Measurements from ENCODE around the gene RSL1D1.

- TF ChIP-seq MAFK (IDR thresholded peaks at IDR 0.05; ENCODE audit: low read depth, low read length) (no peak), E2F6 (IDR thresholded peaks at IDR 0.05) (no peak), EZH2 (IDR thresholded peaks at IDR 0.05; ENCODE audit: low read depth, low read length, severe bottlenecking) (no peak), SIN3A (conservative IDR thresholded peaks at IDR 0.05 in 1 of 2, IDR thresholded peaks at IDR 0.05 in 1 of 2; ENCODE audit: low read depth in 1 of 2, low read length in 2 of 2) (no peak), SRF (IDR thresholded peaks at IDR 0.05; ENCODE audit: low read depth, low read length) (no peak), GTF2F1 (IDR thresholded peaks at IDR 0.05; ENCODE audit: borderline replicate concordance, low read depth, low read length) (no peak), SUZ12 (IDR thresholded peaks at IDR 0.05; ENCODE audit: low read length) (no peak)
- TF ChIP-seq, protein P1, sequence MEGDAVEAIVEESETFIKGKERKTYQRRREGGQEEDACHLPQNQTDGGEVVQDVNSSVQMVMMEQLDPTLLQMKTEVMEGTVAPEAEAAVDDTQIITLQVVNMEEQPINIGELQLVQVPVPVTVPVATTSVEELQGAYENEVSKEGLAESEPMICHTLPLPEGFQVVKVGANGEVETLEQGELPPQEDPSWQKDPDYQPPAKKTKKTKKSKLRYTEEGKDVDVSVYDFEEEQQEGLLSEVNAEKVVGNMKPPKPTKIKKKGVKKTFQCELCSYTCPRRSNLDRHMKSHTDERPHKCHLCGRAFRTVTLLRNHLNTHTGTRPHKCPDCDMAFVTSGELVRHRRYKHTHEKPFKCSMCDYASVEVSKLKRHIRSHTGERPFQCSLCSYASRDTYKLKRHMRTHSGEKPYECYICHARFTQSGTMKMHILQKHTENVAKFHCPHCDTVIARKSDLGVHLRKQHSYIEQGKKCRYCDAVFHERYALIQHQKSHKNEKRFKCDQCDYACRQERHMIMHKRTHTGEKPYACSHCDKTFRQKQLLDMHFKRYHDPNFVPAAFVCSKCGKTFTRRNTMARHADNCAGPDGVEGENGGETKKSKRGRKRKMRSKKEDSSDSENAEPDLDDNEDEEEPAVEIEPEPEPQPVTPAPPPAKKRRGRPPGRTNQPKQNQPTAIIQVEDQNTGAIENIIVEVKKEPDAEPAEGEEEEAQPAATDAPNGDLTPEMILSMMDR (IDR thresholded peaks at IDR 0.05; ENCODE audit: control extremely low read depth in 1 of 3, insufficient read depth in 1 of 3, low read depth in 1 of 3, low read length in 3 of 3), result no peak
- TF ChIP-seq, protein P2, sequence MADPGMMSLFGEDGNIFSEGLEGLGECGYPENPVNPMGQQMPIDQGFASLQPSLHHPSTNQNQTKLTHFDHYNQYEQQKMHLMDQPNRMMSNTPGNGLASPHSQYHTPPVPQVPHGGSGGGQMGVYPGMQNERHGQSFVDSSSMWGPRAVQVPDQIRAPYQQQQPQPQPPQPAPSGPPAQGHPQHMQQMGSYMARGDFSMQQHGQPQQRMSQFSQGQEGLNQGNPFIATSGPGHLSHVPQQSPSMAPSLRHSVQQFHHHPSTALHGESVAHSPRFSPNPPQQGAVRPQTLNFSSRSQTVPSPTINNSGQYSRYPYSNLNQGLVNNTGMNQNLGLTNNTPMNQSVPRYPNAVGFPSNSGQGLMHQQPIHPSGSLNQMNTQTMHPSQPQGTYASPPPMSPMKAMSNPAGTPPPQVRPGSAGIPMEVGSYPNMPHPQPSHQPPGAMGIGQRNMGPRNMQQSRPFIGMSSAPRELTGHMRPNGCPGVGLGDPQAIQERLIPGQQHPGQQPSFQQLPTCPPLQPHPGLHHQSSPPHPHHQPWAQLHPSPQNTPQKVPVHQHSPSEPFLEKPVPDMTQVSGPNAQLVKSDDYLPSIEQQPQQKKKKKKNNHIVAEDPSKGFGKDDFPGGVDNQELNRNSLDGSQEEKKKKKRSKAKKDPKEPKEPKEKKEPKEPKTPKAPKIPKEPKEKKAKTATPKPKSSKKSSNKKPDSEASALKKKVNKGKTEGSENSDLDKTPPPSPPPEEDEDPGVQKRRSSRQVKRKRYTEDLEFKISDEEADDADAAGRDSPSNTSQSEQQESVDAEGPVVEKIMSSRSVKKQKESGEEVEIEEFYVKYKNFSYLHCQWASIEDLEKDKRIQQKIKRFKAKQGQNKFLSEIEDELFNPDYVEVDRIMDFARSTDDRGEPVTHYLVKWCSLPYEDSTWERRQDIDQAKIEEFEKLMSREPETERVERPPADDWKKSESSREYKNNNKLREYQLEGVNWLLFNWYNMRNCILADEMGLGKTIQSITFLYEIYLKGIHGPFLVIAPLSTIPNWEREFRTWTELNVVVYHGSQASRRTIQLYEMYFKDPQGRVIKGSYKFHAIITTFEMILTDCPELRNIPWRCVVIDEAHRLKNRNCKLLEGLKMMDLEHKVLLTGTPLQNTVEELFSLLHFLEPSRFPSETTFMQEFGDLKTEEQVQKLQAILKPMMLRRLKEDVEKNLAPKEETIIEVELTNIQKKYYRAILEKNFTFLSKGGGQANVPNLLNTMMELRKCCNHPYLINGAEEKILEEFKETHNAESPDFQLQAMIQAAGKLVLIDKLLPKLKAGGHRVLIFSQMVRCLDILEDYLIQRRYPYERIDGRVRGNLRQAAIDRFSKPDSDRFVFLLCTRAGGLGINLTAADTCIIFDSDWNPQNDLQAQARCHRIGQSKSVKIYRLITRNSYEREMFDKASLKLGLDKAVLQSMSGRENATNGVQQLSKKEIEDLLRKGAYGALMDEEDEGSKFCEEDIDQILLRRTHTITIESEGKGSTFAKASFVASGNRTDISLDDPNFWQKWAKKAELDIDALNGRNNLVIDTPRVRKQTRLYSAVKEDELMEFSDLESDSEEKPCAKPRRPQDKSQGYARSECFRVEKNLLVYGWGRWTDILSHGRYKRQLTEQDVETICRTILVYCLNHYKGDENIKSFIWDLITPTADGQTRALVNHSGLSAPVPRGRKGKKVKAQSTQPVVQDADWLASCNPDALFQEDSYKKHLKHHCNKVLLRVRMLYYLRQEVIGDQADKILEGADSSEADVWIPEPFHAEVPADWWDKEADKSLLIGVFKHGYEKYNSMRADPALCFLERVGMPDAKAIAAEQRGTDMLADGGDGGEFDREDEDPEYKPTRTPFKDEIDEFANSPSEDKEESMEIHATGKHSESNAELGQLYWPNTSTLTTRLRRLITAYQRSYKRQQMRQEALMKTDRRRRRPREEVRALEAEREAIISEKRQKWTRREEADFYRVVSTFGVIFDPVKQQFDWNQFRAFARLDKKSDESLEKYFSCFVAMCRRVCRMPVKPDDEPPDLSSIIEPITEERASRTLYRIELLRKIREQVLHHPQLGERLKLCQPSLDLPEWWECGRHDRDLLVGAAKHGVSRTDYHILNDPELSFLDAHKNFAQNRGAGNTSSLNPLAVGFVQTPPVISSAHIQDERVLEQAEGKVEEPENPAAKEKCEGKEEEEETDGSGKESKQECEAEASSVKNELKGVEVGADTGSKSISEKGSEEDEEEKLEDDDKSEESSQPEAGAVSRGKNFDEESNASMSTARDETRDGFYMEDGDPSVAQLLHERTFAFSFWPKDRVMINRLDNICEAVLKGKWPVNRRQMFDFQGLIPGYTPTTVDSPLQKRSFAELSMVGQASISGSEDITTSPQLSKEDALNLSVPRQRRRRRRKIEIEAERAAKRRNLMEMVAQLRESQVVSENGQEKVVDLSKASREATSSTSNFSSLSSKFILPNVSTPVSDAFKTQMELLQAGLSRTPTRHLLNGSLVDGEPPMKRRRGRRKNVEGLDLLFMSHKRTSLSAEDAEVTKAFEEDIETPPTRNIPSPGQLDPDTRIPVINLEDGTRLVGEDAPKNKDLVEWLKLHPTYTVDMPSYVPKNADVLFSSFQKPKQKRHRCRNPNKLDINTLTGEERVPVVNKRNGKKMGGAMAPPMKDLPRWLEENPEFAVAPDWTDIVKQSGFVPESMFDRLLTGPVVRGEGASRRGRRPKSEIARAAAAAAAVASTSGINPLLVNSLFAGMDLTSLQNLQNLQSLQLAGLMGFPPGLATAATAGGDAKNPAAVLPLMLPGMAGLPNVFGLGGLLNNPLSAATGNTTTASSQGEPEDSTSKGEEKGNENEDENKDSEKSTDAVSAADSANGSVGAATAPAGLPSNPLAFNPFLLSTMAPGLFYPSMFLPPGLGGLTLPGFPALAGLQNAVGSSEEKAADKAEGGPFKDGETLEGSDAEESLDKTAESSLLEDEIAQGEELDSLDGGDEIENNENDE (IDR thresholded peaks at IDR 0.05; ENCODE audit: insufficient replicate concordance, low read length), result no peak
These were observed 39.1 kb upstream of the RSL1D1 start for GRCh38 chr16:11890231-11890965.

All from H1 (cell line).